MM.1S (cell line): ENCODE data around the gene FYN.

ENCODE experiments used
- DNase-seq: peaks from one replicate; pipeline ENCODE4 v3.0.0-alpha.2; 2015
- H2AFZ ChIP-seq: fragments of 300-600 bp; sonication (generic); 2 replicates; pipeline ENCODE4 v1.6.0; 2016; ENCODE audit warnings: antibody characterized with exemption, low read length
- H3F3A ChIP-seq: fragments of 300-600 bp; sonication (generic); 2 replicates; pipeline ENCODE4 v1.6.1; 2016; ENCODE audit warnings: mild to moderate bottlenecking, antibody characterized with exemption, low read length, moderate library complexity, mixed read lengths; ENCODE audit not compliant: insufficient read depth
- H3K27ac ChIP-seq: fragments of 300-600 bp; sonication (generic); 2 replicates; pipeline ENCODE4 v1.5.1; 2016; ENCODE audit warnings: mild to moderate bottlenecking, low read length
- H3K27me3 ChIP-seq: fragments of 300-600 bp; sonication (generic); replicated peaks from 2 replicates; pipeline ENCODE4 v1.6.0; 2016; ENCODE audit warnings: low read length; ENCODE audit not compliant: insufficient read depth
- H3K36me3 ChIP-seq: fragments of 300-600 bp; sonication (generic); replicated peaks from 2 replicates; pipeline ENCODE4 v1.6.1; 2016; ENCODE audit warnings: mild to moderate bottlenecking, low read length, mixed read lengths; ENCODE audit not compliant: insufficient read depth
- H3K4me1 ChIP-seq: fragments of 300-600 bp; sonication (generic); 2 replicates; pipeline ENCODE4 v1.6.1; 2016; ENCODE audit warnings: low read length, mixed read lengths
- H3K4me2 ChIP-seq: fragments of 300-600 bp; sonication (generic); 2 replicates; pipeline ENCODE4 v1.6.0; 2016; ENCODE audit warnings: low read depth, low read length
- H3K4me3 ChIP-seq: fragments of 300-600 bp; sonication (generic); 2 replicates; pipeline ENCODE4 v1.5.1; 2016; ENCODE audit warnings: low read length, mixed read lengths
- H3K79me2 ChIP-seq: fragments of 300-600 bp; sonication (generic); 2 replicates; pipeline ENCODE4 v1.6.1; 2016; ENCODE audit warnings: mixed run types, low read length, mixed read lengths
- H3K9ac ChIP-seq: fragments of 300-600 bp; sonication (generic); 2 replicates; pipeline ENCODE4 v1.6.1; 2016; ENCODE audit warnings: low read length, mixed read lengths
- H3K9me2 ChIP-seq: fragments of 300-600 bp; sonication (generic); replicated peaks from 2 replicates; pipeline ENCODE4 v1.6.1; 2016; ENCODE audit warnings: mild to moderate bottlenecking, low read length, mixed read lengths; ENCODE audit not compliant: insufficient read depth
- H3K9me3 ChIP-seq: fragments of 300-600 bp; sonication (generic); replicated peaks from 2 replicates; pipeline ENCODE4 v1.6.1; 2016; ENCODE audit warnings: mild to moderate bottlenecking, low read length, mixed read lengths; ENCODE audit not compliant: insufficient read depth
- H4K20me1 ChIP-seq: fragments of 300-600 bp; sonication (generic); 2 replicates; pipeline ENCODE4 v1.6.1; 2016; ENCODE audit warnings: mild to moderate bottlenecking, low read length, moderate library complexity, mixed read lengths; ENCODE audit not compliant: insufficient read depth
- CTCF ChIP-seq: fragments of 300-600 bp; sonication (generic); IDR thresholded peaks from 2 replicates; pipeline ENCODE4 v1.5.1; 2016; ENCODE audit warnings: antibody characterized with exemption, low read length, mixed read lengths
- EZH2 ChIP-seq: fragments of 300-600 bp; sonication (generic); optimal IDR thresholded peaks from 2 replicates; pipeline ENCODE3; 2017; ENCODE audit warnings: low read depth, mild to moderate bottlenecking, antibody characterized with exemption, low read length, mixed read lengths
- EZH2phosphoT487 ChIP-seq: fragments of 300-600 bp; sonication (generic); IDR thresholded peaks from 2 replicates; pipeline ENCODE4 v1.6.1; 2018; ENCODE audit warnings: antibody characterized with exemption, low read length

FYN gene

GRCh38 chr6:111802015-111802414 lies 71.2 kb downstream of the FYN start:
- no peak overlapping the region for H3K4me2 ChIP-seq
- H3K9me2 ChIP-seq, result no peaks in the 10 kb centered on the region
- H3K27ac ChIP-seq, result no peak overlapping the region
- no peak for TF ChIP-seq EZH2
- no peak for TF ChIP-seq EZH2phosphoT487
- TF ChIP-seq CTCF, result no peak
- no peak for DNase-seq
- no peaks in the 10 kb centered on the region for H3F3A ChIP-seq
- no peaks in the 10 kb centered on the region for H3K9me3 ChIP-seq
- H2AFZ ChIP-seq, result no peak overlapping the region
- no peaks in the 10 kb centered on the region for H4K20me1 ChIP-seq
- no peak overlapping the region for H3K9ac ChIP-seq
- H3K27me3 ChIP-seq, result no peaks in the 10 kb centered on the region
- no peak overlapping the region for H3K4me3 ChIP-seq
- no peaks in the 10 kb centered on the region for H3K36me3 ChIP-seq
- H3K4me1 ChIP-seq, result peaks cover 19% of the 10 kb centered on the region
- H3K79me2 ChIP-seq, result no peaks in the 10 kb centered on the region

- H3K79me2 ChIP-seq, result no peaks in the 10 kb centered on the region
- no peak overlapping the region for H3K4me3 ChIP-seq
- no peak for DNase-seq
- no peak overlapping the region for H3K4me2 ChIP-seq
- H3K36me3 ChIP-seq, result no peaks in the 10 kb centered on the region
- no peaks in the 10 kb centered on the region for H3K9me3 ChIP-seq
- H2AFZ ChIP-seq, result no peak overlapping the region
- no peak overlapping the region for H3K9ac ChIP-seq
- H3F3A ChIP-seq, result no peaks in the 10 kb centered on the region
- H4K20me1 ChIP-seq, result no peaks in the 10 kb centered on the region
- peaks cover 19% of the 10 kb centered on the region for H3K4me1 ChIP-seq
- H3K9me2 ChIP-seq, result no peaks in the 10 kb centered on the region
- no peak for TF ChIP-seq EZH2
- no peak overlapping the region for H3K27ac ChIP-seq
- H3K27me3 ChIP-seq, result no peaks in the 10 kb centered on the region
These were observed 72.4 kb downstream of the FYN start for GRCh38 chr6:111800821-111801220.

GRCh38 chr6:111800259-111800765 lies 72.9 kb downstream of the FYN start:
- TF ChIP-seq EZH2phosphoT487, result no peak
- no peak for TF ChIP-seq CTCF
- TF ChIP-seq EZH2, result no peak
- H2AFZ ChIP-seq, result no peak overlapping the region
- H3K4me2 ChIP-seq, result no peak overlapping the region

GRCh38 chr6:111799576-111800258 lies 73.5 kb downstream of the FYN start:
- TF ChIP-seq EZH2phosphoT487, result no peak
- TF ChIP-seq EZH2, result no peak
- TF ChIP-seq CTCF, result no peak
- Histone ChIP-seq H3K79me2 (no peaks in the 10 kb centered on the region), H3K9me3 (no peaks in the 10 kb centered on the region), H3K27me3 (no peaks in the 10 kb centered on the region), H3K36me3 (no peaks in the 10 kb centered on the region), H3K27ac (no peak overlapping the region), H3K4me2 (no peak overlapping the region), H4K20me1 (no peaks in the 10 kb centered on the region), H3F3A (no peaks in the 10 kb centered on the region), H3K9ac (no peak overlapping the region), H3K4me1 (peaks cover 14% of the 10 kb centered on the region), H2AFZ (no peak overlapping the region), H3K9me2 (no peaks in the 10 kb centered on the region), H3K4me3 (no peak overlapping the region)
- DNase-seq, result no peak

More at GRCh38 chr6:111800259-111800765, 72.9 kb downstream of the FYN start:
- no peaks in the 10 kb centered on the region for H3F3A ChIP-seq
- H3K27me3 ChIP-seq, result no peaks in the 10 kb centered on the region
- no peak overlapping the region for H3K9ac ChIP-seq
- no peak overlapping the region for H3K4me3 ChIP-seq
- no peaks in the 10 kb centered on the region for H3K9me3 ChIP-seq
- no peak for DNase-seq
- no peaks in the 10 kb centered on the region for H4K20me1 ChIP-seq
- no peak overlapping the region for H3K27ac ChIP-seq
- H3K4me1 ChIP-seq, result peaks cover 19% of the 10 kb centered on the region
- H3K36me3 ChIP-seq, result no peaks in the 10 kb centered on the region
- H3K79me2 ChIP-seq, result no peaks in the 10 kb centered on the region
- no peaks in the 10 kb centered on the region for H3K9me2 ChIP-seq
